ENCODE measurements around the gene WDR48.

WDR48 gene

GRCh38 chr3:39130693-39131265 lies 79.0 kb downstream of the WDR48 start:
- no peak for DNase-seq (ENCODE audit: extremely low read depth, insufficient read length)
- Histone ChIP-seq H3K4me3 (replicated peaks; ENCODE audit: low read depth, low read length) (no peak overlapping the region), H3K36me3 (ENCODE audit: control insufficient read depth, insufficient read depth, low read length) (no peaks in the 10 kb centered on the region), H3K27me3 (replicated peaks; ENCODE audit: control insufficient read depth, insufficient read depth, low read length) (no peaks in the 10 kb centered on the region)
- TF ChIP-seq, protein P1, sequence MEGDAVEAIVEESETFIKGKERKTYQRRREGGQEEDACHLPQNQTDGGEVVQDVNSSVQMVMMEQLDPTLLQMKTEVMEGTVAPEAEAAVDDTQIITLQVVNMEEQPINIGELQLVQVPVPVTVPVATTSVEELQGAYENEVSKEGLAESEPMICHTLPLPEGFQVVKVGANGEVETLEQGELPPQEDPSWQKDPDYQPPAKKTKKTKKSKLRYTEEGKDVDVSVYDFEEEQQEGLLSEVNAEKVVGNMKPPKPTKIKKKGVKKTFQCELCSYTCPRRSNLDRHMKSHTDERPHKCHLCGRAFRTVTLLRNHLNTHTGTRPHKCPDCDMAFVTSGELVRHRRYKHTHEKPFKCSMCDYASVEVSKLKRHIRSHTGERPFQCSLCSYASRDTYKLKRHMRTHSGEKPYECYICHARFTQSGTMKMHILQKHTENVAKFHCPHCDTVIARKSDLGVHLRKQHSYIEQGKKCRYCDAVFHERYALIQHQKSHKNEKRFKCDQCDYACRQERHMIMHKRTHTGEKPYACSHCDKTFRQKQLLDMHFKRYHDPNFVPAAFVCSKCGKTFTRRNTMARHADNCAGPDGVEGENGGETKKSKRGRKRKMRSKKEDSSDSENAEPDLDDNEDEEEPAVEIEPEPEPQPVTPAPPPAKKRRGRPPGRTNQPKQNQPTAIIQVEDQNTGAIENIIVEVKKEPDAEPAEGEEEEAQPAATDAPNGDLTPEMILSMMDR (IDR thresholded peaks at IDR 0.05; ENCODE audit: insufficient read depth, low read length, poor library complexity, severe bottlenecking), result no peak

- no peak for DNase-seq (ENCODE audit: extremely low read depth, insufficient read length)
- H3K4me3 ChIP-seq (replicated peaks; ENCODE audit: low read depth, low read length), result no peak overlapping the region
- TF ChIP-seq, protein P1 (IDR thresholded peaks at IDR 0.05; ENCODE audit: insufficient read depth, low read length, poor library complexity, severe bottlenecking), result no peak
- H3K27me3 ChIP-seq (replicated peaks; ENCODE audit: control insufficient read depth, insufficient read depth, low read length), result no peaks in the 10 kb centered on the region
- H3K36me3 ChIP-seq (ENCODE audit: control insufficient read depth, insufficient read depth, low read length), result no peaks in the 10 kb centered on the region
Measured at GRCh38 chr3:39132096-39133092, 80.6 kb downstream of the WDR48 start.

DNA sequence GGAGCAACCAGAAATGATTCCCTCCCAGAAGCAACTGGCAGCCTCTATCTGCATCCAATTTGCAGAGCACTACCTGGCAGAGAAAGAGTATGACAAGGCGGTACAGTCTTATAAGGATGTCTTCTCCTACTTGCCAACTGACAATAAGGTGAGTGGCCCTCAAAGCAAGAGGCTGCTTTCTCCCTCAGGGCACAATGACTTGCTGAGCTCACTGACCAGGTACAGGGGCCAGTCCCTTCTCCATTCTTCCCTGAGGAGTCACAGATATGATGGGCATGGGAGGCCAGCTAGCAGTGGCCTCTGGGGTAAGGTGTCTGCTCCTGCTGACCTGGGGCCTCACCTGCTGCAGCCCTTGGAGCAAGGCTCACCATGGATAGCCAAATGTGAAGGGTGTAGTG lies 81.3 kb downstream of the WDR48 start:
- no peak for DNase-seq (ENCODE audit: extremely low read depth, insufficient read length)
- TF ChIP-seq, protein P1 (IDR thresholded peaks at IDR 0.05; ENCODE audit: insufficient read depth, low read length, poor library complexity, severe bottlenecking), result no peak
- Histone ChIP-seq H3K4me3 (replicated peaks; ENCODE audit: low read depth, low read length) (no peak overlapping the region), H3K27me3 (replicated peaks; ENCODE audit: control insufficient read depth, insufficient read depth, low read length) (no peaks in the 10 kb centered on the region), H3K36me3 (ENCODE audit: control insufficient read depth, insufficient read depth, low read length) (no peaks in the 10 kb centered on the region)

- H3K4me3 ChIP-seq (replicated peaks; ENCODE audit: low read depth, low read length), result no peak overlapping the region
- TF ChIP-seq, protein P1 (IDR thresholded peaks at IDR 0.05; ENCODE audit: insufficient read depth, low read length, poor library complexity, severe bottlenecking), result no peak
- H3K27me3 ChIP-seq (replicated peaks; ENCODE audit: control insufficient read depth, insufficient read depth, low read length), result no peaks in the 10 kb centered on the region
- no peak for DNase-seq (ENCODE audit: extremely low read depth, insufficient read length)
- no peaks in the 10 kb centered on the region for H3K36me3 ChIP-seq (ENCODE audit: control insufficient read depth, insufficient read depth, low read length)
Measured at GRCh38 chr3:39133822-39134221, 82.0 kb downstream of the WDR48 start.

GRCh38 chr3:39134305-39134704 lies 82.5 kb downstream of the WDR48 start:
- TF ChIP-seq, protein P1 (IDR thresholded peaks at IDR 0.05; ENCODE audit: insufficient read depth, low read length, poor library complexity, severe bottlenecking), result no peak
- Histone ChIP-seq H3K27me3 (replicated peaks; ENCODE audit: control insufficient read depth, insufficient read depth, low read length) (no peaks in the 10 kb centered on the region), H3K4me3 (replicated peaks; ENCODE audit: low read depth, low read length) (no peak overlapping the region), H3K36me3 (ENCODE audit: control insufficient read depth, insufficient read depth, low read length) (no peaks in the 10 kb centered on the region)
- no peak for DNase-seq (ENCODE audit: extremely low read depth, insufficient read length)
